NCI-H1105 treated with DMSO at 0.1 percent for 48 hours (cell line): ENCODE measurements around the gene PDGFRB.

ENCODE experiments used
- DNase-seq: peaks from one replicate; lab custom pipeline; 2025; lab: John Stamatoyannopoulos, UW

PDGFRB gene

DNA sequence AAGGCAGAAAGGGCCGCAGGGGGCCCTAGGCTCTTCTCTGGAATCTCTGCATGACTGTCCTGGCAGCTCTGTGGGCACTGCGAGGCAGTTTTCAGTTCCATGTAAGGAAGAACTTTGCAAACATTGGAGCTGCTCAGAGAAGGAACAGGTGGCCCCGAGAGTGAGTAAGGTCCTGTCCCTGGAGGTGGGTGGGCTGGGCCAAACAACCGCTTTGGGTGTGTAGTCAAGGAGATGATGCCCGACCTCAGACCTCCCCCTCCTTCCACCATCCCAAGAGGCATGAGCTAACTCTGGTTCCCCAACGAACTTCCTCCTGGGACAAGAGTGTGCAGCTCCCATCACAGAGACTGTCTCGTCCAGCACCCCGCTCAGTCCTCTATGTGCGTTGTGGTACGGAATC lies 89.8 kb downstream of the PDGFRB start:
- no peak for DNase-seq

DNA sequence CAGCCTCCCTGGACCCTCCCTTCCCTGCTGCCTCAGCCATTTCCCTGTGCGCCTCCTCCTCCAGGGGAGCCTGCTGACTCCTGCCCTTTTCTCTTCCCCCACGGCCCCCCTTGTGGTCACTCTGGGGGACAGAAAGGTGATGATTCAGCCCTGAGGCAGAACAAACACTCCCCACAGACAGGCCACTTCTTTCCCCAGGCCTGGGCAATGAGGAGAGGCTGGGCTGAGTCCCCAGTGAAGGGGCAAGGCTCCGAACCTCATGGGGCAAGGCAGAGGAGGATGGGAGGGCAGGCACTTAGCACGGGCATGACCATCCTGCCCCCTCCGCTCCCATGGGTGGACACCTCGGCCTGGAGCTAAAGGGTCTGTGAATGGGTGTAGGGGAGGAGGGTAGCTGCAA lies 90.3 kb downstream of the PDGFRB start:
- no peak for DNase-seq

DNA sequence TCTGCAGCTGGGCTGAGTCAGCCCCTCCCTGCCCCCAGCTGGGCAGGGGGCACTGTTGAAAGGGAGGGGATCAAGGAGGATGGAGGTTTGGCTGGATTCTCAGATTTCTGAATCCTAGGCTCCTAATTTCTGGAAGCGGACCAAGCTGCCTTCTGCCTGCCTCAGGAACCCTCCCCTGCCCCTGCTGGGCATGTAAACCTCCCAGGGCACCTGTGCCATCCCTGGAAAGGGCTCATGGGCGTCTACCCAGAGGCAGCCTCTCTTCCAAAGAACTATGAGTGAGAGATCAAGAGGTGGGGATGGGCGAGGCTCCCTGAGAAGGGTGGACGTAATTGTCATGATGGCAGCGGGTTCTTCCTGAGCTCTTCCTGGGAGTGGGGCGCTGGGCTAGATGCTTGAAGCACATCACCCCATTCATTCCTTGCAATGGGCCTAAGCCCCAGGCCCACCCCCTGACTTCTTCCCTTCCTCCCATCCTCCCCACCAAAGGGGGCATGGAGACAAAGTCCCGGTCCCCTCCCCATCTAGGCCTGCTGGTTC lies 90.9 kb downstream of the PDGFRB start:
- no peak for DNase-seq
